HEK293T (cell line): ENCODE results near the gene FAP.

Experiments
- SP1 ChIP-seq: fragments of 450-650 bp; IDR thresholded peaks from 2 replicates; pipeline ENCODE4 v1.6.1; 2017
- TF ChIP-seq, protein P1 (sequence below): fragments of 450-650 bp; IDR thresholded peaks from 2 replicates; pipeline ENCODE4 v1.6.1; 2016

DNA sequence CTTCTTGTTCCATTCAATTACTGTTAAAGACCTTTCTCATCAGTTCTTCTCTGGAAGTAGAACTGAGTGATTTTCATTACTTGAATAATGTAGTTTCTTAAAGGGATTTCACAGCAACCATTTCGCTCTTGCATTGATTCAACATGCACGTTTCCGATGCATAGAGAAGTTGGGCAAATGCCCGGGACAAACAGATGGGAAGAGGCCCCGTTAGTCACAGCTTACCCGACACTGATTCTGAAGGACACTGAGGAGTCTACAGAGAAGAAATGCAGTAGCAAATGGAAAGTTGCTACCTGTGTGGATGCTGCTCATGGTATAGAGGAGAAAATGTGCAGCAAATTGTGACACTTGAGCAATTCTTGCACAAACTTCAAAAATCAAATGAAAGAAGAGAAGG, 58.9 kb downstream of the FAP start:
- no peak for TF ChIP-seq SP1
- TF ChIP-seq, protein P1, sequence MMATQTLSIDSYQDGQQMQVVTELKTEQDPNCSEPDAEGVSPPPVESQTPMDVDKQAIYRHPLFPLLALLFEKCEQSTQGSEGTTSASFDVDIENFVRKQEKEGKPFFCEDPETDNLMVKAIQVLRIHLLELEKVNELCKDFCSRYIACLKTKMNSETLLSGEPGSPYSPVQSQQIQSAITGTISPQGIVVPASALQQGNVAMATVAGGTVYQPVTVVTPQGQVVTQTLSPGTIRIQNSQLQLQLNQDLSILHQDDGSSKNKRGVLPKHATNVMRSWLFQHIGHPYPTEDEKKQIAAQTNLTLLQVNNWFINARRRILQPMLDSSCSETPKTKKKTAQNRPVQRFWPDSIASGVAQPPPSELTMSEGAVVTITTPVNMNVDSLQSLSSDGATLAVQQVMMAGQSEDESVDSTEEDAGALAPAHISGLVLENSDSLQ: no peak
